Measurements from ENCODE around the gene CFL2. TPM values are rescaled to one million over a fixed set of nuclear protein-coding genes. Genes with fewer than 3 reads are reported as not detected.
"Not testable (repeated sequence)": the region's sequence is repeated elsewhere in the genome, so short reads cannot be mapped to it uniquely, and the experiment has no call there.

The CFL2 gene
- total RNA-seq = 10 to 100 TPM in 1 of 2 donors, 1 to 10 TPM in 1; 5.2 to 27.0 TPM
- long read RNA-seq, full-length matches to known transcripts = 5 of 5 reads
- long read RNA-seq, partial matches to known transcripts = 0 of 5 reads
- long read RNA-seq, other reads (novel, unspliced or antisense) = 0 of 5 reads

DNA sequence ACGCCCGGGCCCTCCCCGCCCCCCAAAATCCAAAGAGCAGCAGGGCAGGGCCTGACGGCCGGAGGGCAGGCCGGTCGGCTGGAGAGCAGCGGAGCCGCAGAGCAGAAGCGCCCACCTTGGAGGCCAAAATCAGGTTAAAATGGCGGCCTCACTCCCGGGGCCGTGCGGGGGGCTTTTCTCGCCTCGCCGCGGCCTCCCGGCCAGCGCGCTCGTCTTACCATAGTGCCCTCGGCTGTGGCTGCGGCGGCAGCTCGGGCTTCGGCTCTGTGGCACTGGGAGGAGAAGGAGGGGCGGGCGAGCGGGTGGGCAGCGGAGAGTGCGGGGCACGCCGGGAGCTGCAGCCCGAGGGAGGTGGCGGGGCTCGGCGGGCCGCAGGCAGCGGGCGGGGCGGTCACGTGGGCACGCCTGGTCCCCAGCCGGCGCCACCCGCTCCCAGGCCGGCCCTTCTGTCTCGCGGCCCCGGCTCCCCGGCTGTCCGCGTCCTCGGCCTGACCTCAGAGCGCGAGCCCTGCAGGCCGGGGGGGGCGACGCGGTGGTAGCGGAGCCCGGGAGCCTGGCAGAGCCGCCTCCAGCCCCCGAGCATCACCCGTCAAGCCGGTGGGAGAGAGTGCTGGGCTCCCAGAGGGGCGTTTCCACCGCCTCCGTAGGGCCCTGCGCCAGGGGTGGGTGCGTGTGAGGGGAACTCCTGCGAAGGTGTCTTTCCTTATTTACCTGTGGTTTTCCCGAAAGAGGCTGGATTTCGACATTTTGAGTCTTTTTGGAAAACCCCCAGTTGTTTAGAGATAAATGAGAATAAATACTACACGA is at the start of gene CFL2:
TSS of gene CFL2 (minus strand) at position 274 of the 807 bp plus-strand sequence. CDS start at position 221, 53 bp downstream.
- intact Hi-C loops (cut with DNase I, micrococcal nuclease) = no loop called here
- ATAC-seq (peak; percentile 99), DNase-seq (peak; percentile 79 to 85)

DNA sequence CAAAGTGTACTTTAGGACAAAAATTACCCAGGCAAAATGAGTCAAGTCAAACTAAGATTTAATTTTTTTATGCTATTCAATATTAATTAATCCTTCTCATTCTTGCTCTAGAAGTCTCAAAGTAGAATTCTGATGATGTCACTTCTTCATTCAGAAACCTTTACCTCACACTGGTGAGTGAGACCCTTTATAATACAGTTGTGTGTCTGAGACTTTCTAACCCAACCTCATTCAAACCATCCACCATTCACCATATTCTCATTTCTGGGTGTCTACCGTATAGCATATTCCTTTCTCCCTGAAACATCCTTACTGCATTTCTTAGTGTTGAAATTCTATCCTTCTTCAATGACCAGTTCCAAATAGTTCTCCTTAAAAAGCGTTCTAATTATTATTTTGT is 40.8 kb upstream of the CFL2 start:
- no peak for DNase-seq
- no peak for ATAC-seq
- intact Hi-C loops (cut with DNase I, micrococcal nuclease) = no loop called here

- intact Hi-C loops (cut with DNase I, micrococcal nuclease) = no loop called here
- ATAC-seq (no peak), DNase-seq (no peak)
Observed at GRCh38 chr14:34754687-34755086, 40.3 kb upstream of the CFL2 start.

DNA sequence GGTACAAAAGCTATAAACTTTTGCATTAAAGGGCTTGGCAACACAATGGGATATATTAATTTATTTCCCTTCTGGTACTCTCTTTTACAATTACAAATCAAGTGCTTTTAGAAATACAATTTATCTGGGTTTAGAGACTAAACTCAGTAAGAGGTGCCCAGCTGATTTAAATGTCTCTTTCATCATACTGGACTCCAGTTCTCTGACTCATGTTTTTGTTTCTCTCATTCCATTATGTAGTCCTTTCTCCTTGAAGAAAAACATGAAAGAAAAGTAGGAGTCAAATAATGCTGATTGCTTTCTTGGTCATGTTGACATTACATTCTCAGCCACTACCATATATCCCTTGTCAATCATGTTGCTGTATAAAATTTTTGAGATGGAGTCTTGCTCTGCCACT is 36.3 kb upstream of the CFL2 start:
- ATAC-seq = no peak
- intact Hi-C loops (cut with DNase I, micrococcal nuclease) = no loop called here
- no peak for DNase-seq

DNA sequence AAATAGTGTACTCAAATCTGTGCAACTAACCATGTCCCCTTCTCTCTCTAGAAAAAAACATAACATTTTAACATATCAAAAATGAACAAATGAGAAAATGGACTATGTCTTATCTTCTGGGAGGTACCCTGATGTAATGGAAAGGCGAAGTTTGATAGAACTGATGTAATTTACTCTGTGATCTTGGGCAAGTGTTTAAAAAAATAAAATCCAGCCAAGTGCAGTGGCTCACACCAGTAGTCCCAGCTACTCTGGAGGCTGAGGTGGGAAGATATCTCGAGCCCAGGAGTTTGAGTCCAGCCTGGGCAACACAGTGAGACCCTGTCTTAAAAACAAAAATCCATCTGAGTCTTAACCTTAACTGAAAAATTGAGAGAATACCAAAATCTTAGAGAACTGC is 35.8 kb upstream of the CFL2 start:
- intact Hi-C loops (cut with DNase I, micrococcal nuclease) = no loop called here
- ATAC-seq (no peak), DNase-seq (no peak)

GRCh38 chr14:34749408-34749807 is 35.0 kb upstream of the CFL2 start:
- no peak for ATAC-seq
- intact Hi-C loops (cut with DNase I, micrococcal nuclease) = no loop called here
- no peak for DNase-seq

DNA sequence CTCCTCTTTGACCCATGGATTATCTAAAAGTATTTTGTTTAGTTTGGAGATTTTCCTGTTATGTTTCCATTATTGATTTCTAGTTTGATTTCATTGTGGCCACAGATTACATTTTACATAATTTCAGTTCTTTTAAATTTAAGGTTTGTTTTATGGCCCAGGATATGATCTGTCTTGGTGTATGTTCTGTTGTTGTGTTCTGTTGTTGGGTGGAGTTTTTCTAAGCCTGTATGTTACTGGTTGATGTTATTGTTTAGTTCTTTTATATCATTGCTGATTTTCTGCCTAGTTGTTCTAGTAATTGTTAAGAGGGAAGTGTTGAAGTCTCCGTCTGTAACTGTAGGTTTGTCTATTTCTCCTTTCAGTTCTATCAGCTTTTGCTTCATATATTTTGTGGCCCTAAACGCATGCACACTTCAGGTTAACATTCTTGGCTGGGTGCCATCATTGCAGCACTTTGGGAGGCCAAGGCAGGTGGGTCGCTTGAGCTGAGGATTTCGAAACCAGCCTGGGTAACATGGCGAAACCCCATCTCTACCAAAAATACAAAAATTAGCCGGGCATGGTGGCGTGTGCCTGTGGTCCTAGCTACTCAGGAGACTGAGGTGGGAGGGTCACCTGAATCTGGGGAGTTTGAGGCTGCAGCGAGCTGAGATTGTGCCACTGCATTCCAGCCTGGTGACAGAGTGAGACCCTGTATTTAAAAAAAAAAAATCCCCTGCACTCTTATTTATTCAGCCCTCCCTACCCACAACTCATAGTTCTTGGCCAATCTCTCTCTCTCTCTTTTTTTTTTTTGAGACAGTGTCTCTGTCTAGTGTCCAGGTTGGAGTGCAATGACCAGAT is 28.1 kb upstream of the CFL2 start:
- ATAC-seq (no peak), DNase-seq (no peak)
- intact Hi-C loops (cut with DNase I, micrococcal nuclease) = no loop called here

DNA sequence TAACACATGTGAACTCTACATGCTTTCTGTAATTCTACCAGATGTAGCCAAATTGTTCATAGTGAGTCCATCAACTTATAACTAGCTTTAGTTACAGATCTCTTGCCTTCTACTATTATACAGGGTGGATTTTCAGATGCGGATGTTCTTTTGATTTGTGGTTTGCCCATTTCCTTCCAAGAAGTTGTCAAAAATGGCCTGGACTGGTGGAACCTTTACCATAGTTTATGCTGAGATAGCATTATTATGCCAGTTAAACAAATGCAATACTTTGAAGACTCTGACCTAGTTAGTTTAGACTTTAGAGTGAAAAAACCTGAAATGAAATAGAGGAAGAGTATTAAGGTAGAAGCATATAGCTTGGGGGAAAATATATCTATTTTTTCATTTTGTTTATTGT is 27.4 kb upstream of the CFL2 start:
- DNase-seq (no peak), ATAC-seq (no peak)
- intact Hi-C loops (cut with DNase I, micrococcal nuclease) = no loop called here

DNA sequence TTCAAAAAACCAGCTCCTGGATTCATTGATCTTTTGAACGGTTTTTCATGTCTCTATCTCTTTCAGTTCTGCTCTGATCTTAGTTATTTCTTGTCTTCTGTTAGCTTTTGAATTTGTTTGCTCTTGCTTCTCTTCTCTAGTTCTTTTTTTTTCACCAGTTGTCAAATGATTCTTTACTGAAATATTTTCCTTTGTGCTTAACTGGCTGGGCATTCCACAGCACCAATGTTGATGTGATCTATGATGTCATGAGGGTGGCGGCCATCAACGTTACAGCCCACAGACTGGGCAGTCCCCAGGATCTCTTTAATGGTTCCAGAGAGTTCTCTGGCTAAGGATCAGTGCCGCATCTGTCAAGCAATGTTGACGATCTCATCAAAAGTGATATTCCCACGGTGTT is 25.7 kb upstream of the CFL2 start:
- DNase-seq; intact Hi-C loops (cut with DNase I, micrococcal nuclease); ATAC-seq: not testable (repeated sequence)

DNA sequence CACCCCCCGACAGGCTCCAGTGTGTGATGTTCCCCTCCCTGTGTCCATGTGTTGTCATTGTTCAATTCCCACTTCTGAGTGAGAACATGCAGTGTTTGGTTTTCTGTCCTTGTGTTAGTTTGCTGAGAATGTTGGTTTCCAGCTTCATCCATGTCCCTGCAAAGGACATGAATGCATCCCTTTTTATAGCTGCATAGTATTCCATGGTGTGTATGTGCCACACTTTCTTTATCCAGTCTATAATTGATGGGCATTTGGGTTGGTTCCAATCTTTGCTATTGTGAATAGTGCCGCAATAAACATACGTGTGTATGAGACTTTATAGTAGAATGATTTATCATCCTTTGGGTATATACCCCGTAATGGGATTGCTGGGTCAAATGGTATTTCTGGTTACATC is 22.7 kb upstream of the CFL2 start:
- ATAC-seq; intact Hi-C loops (cut with DNase I, micrococcal nuclease); DNase-seq: not testable (repeated sequence)

DNA sequence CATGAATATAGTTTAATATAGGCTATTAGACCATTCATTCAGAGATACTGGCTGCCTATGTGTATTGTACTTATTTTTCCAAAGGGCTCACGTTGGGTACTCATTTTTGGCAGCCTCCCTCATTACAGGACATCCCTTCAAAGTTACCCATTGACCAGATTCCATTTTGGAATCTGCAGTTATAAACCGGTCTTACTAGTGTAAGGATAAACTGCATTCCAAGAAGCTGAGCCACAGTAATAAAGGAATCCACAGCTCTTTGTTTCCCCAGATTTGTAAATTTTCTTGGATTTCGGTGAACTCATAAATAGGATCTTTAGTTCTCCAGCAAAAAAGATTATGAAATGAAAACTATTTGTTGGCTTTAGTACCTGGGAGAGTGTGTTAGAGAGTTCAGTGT is 18.9 kb upstream of the CFL2 start:
- ATAC-seq = no peak
- no peak for DNase-seq
- intact Hi-C loops (cut with DNase I, micrococcal nuclease) = no loop called here

- ATAC-seq = no peak
- DNase-seq = no peak
- intact Hi-C loops (cut with DNase I, micrococcal nuclease) = no loop called here
Observed at GRCh38 chr14:34732802-34733201, 18.4 kb upstream of the CFL2 start.

DNA sequence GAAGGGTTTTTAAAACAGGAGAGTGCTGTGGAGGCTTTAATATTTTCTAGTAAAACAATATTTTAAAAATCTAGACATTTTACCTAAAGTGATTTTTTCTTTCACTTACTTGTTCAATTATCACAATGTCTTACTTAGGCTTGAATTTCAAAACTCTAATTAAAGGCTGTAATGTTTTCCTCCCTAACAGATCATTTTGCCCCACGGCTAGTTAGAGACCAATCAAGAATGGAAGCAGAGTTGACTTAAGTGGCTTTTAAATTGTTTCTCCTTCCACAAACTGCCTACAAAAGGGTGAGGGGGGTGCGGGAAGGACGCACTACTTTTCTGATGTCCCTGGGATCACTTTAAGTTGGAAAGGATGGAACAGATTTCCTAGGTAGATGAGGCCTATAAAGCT is 9.5 kb upstream of the CFL2 start:
- no peak for DNase-seq
- ATAC-seq = no peak
- intact Hi-C loops (cut with DNase I, micrococcal nuclease) = loop anchor here in 1 of 2 donors (10.0 kb wide), 1 partner anchor 49 kb away; no protein-coding TSS in a partner anchor

- ATAC-seq = peak; percentile 49
- DNase-seq = peak in 1 of 2 donors; percentile 26
- intact Hi-C loops (cut with DNase I, micrococcal nuclease) = loop anchor here in 1 of 2 donors (10.0 kb wide), 1 partner anchor 48 kb away; no protein-coding TSS in a partner anchor
Observed at GRCh38 chr14:34722723-34723545, 8.5 kb upstream of the CFL2 start.

DNA sequence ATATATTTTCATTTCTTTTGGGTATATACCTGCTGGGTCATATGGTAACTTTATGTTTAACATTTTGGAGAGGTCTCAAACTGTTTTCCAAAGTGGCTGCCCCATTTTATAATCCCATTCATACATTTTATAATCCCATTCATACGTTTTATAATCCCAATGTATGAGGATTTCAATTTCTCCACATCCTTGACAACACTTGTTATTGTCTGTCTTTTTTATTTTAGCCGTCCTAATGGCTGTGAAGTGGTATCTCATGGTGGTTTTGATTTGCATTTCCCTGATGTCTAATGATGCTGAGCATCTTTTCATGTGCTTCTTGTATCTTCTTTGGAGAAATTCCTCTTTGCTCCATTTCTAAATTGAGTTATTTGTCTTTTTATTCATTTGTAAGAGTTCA is 6.7 kb upstream of the CFL2 start:
- ATAC-seq = no peak
- intact Hi-C loops (cut with DNase I, micrococcal nuclease) = loop anchor here (2.0 to 10.0 kb wide), 2 partner anchors 46 to 48 kb away; no protein-coding TSS in a partner anchor
- no peak for DNase-seq

GRCh38 chr14:34718750-34719304 is 4.4 kb upstream of the CFL2 start:
- ATAC-seq (no peak), DNase-seq (no peak)
- intact Hi-C loops (cut with DNase I, micrococcal nuclease) = no loop called here

DNA sequence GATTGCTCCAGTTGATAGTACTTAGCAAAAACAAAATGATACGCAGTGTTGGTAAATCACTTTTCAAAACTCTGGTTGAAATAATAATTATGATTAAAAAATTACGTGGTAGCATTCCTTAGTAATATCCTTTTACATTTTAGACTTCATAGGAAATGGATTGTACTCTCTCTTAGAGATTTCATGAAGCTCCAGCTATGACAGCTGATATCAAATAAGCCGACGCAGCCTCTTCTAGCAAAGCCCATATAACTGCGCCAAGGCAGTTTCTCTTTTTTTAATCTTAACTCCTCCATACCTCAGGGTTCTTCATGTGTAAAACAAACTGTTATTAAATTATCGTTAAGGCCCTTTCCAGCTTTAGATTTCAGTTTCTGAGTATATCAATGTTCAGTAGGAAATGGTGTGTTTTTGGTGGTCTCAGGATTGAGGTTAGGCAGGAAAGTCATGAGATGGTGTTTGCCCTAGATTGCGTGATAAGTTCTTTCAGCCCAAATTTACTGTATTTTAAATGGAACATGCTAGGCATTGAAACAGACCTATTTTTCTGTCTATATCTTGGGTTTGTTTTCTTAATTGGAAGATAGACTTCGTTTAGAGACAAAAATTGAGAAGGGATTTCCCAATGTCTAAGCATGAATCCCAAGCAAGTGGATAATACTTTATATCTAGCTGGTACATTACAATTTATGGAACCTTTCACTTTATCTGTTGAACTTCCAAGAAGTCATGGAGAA is 902 bp upstream of the CFL2 start:
- DNase-seq (no peak), ATAC-seq (no peak)
- intact Hi-C loops (cut with DNase I, micrococcal nuclease) = no loop called here

Data from left colon (tissue), 2 donors.